Fibroblast of lung (primary cell): ENCODE results near the gene IRAK3. TPM values are rescaled to one million over a fixed set of nuclear protein-coding genes. Genes with fewer than 3 reads are reported as not detected.
"Not testable (repeated sequence)": the region's sequence is repeated elsewhere in the genome, so short reads cannot be mapped to it uniquely, and the experiment has no call there.

ENCODE experiments used
- DNase-seq, 2 donors: peaks; one replicate each; pipeline versions ENCODE4 v3.0.0 to v3.0.0-alpha.2; 2010; ENCODE audit warnings: low read depth in 2 of 2
- H2AFZ ChIP-seq: 2 replicates; pipeline ENCODE4 v1.5.1; 2012; ENCODE audit warnings: low read length, control low read depth, inconsistent platforms
- H3K27ac ChIP-seq: 2 replicates; pipeline ENCODE4 v1.5.1; 2011; ENCODE audit warnings: low read length, control low read depth; ENCODE audit not compliant: insufficient read depth
- H3K27me3 ChIP-seq: 2 replicates; pipeline ENCODE4 v1.5.1; 2011; ENCODE audit warnings: mild to moderate bottlenecking, low read length; ENCODE audit not compliant: control insufficient read depth, insufficient read depth
- H3K36me3 ChIP-seq: 2 replicates; pipeline ENCODE4 v1.5.1; 2011; ENCODE audit warnings: low read length; ENCODE audit not compliant: control insufficient read depth, insufficient read depth
- H3K4me1 ChIP-seq: 2 replicates; pipeline ENCODE4 v1.5.1; 2011; ENCODE audit warnings: low read length; ENCODE audit not compliant: control insufficient read depth, insufficient read depth; ENCODE audit errors: extremely low read depth
- H3K4me2 ChIP-seq: 2 replicates; pipeline ENCODE4 v1.5.1; 2011; ENCODE audit warnings: low read length, control low read depth; ENCODE audit not compliant: insufficient read depth; ENCODE audit errors: extremely low read depth
- H3K4me3 ChIP-seq, 4 experiments: fragments of 200-600 bp in 1 of 4; sonication (generic) in 1 of 4; replicated peaks in 1 of 4; 2 replicates each; pipeline ENCODE4 v1.5.1; 2011 to 2016; ENCODE audit warnings: low read length in 4 of 4, low read depth in 3 of 4, mild to moderate bottlenecking in 3 of 4, control low read depth in 2 of 4, inconsistent platforms in 1 of 4, mixed read lengths in 1 of 4; ENCODE audit not compliant: insufficient read depth in 1 of 4; ENCODE audit errors: control extremely low read depth in 1 of 4
- H3K79me2 ChIP-seq: 2 replicates; pipeline ENCODE4 v1.5.1; 2012; ENCODE audit warnings: mild to moderate bottlenecking, low read length, inconsistent platforms; ENCODE audit not compliant: control insufficient read depth, insufficient read depth
- H3K9ac ChIP-seq: 2 replicates; pipeline ENCODE4 v1.5.1; 2011; ENCODE audit warnings: mild to moderate bottlenecking, low read length, control low read depth; ENCODE audit not compliant: insufficient read depth
- H3K9me3 ChIP-seq: 2 replicates; pipeline ENCODE4 v1.5.1; 2012; ENCODE audit warnings: low read depth, low read length; ENCODE audit not compliant: control insufficient read depth, insufficient read depth
- H4K20me1 ChIP-seq: 2 replicates; pipeline ENCODE4 v1.5.1; 2011; ENCODE audit warnings: low read length; ENCODE audit not compliant: control insufficient read depth, insufficient read depth; ENCODE audit errors: extremely low read depth
- CTCF ChIP-seq, 2 donors: IDR thresholded peaks in 1 of 2; conservative IDR thresholded peaks in 1 of 2; 1 replicate in 1 of 2; 2 replicates in 1 of 2; pipeline ENCODE4 v1.5.1; 2011 to 2012; ENCODE audit warnings: low read length in 2 of 2, control low read depth in 1 of 2, inconsistent platforms in 1 of 2, low read depth in 1 of 2, mild to moderate bottlenecking in 1 of 2
- EZH2 ChIP-seq: IDR thresholded peaks from 2 replicates; pipeline ENCODE4 v1.5.1; 2012; ENCODE audit warnings: low read length, control low read depth, mild to moderate bottlenecking; ENCODE audit errors: missing control alignments
- polyA plus RNA-seq, 2 donors: library from polyadenylated mRNA; depleted of rRNA in 1 of 2; stranded (reverse) in 1 of 2; unstranded in 1 of 2; fragments of >200 nt; gene quantifications; 2 replicates each; pipeline ENCODE4 v1.2.1, GENCODE V29; 2011 to 2012; ENCODE audit warnings: missing spikeins in 1 of 2
- total RNA-seq: library from RNA; depleted of rRNA; stranded (reverse); fragments of >200 nt; gene quantifications from 2 replicates; pipeline ENCODE4 v1.2.1, GENCODE V29; 2014

The IRAK3 gene
- total and polyA plus RNA-seq, 2 donors (not counting 1 experiment from before 2014, with no cell fraction given) = 3.2 to 11.1 TPM

DNA sequence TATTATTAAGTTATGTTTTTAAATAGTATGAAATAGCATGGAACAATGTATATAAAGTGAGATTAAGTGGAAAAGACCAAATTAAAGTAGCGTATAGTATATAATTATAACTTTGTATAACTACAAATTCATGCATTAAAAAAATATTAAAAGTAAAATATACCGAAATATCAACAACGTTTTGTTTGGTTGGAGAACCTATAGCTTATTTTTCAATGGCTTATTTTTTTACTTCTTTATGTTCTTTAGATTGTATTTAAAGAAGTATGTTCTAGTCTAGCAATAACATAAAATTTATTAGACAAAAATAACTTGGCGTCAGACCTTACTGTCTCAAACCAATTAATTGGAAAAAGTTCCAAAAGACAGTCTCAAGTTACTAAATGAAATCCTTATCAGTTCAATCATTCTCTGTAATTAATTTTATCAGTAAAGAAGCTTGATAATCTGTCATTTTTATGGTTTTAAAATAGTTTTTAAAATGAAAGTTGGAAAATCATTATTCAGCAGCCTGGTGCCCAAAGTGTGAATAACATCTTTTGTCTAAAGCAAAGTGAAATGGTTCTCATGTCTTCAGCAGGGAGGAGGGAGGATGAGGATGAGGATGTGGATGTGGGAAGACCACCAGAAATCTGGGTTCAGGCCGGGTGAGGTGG is 46.7 kb downstream of the IRAK3 start:
- DNase-seq = peak in 1 of 2 donors; percentile 24
- H3K9me3 ChIP-seq = no peaks in the 10 kb centered on the region
- H3K27me3 ChIP-seq = no peaks in the 10 kb centered on the region
- H2AFZ ChIP-seq = no peak overlapping the region
- TF ChIP-seq EZH2 = no peak
- TF ChIP-seq CTCF (conservative IDR thresholded peaks at IDR 0.05 in 1 of 2, IDR thresholded peaks at IDR 0.05 in 1 of 2; ENCODE audit: low read depth in 1 of 2, low read length in 2 of 2) = peak in 1 of 2 donors; percentile 16
- H3K9ac ChIP-seq = no peak overlapping the region
- H3K4me1 ChIP-seq = no peaks in the 10 kb centered on the region
- no peaks in the 10 kb centered on the region for H3K79me2 ChIP-seq
- H3K36me3 ChIP-seq = no peaks in the 10 kb centered on the region
- peak overlapping the region; percentile 24 to 77 (median 50) for H3K4me3 ChIP-seq
- H3K4me2 ChIP-seq = peak overlapping the region; percentile 76
- no peak overlapping the region for H3K27ac ChIP-seq
- H4K20me1 ChIP-seq = no peaks in the 10 kb centered on the region

GRCh38 chr12:66236282-66236675 is 47.3 kb downstream of the IRAK3 start:
- H3K27me3 ChIP-seq, H3K9ac ChIP-seq, H3K4me1 ChIP-seq, DNase-seq, H4K20me1 ChIP-seq, H3K27ac ChIP-seq, H3K9me3 ChIP-seq, H2AFZ ChIP-seq, H3K36me3 ChIP-seq, H3K4me2 ChIP-seq, H3K79me2 ChIP-seq: not testable (repeated sequence)
- H3K4me3 ChIP-seq = peak overlapping the region in 2 of 4 experiments; percentile 64 to 77

GRCh38 chr12:66236969-66237368 is 48.0 kb downstream of the IRAK3 start:
- Histone ChIP-seq H3K79me2 (no peaks in the 10 kb centered on the region), H4K20me1 (no peaks in the 10 kb centered on the region), H2AFZ (no peak overlapping the region), H3K27me3 (no peaks in the 10 kb centered on the region), H3K36me3 (no peaks in the 10 kb centered on the region), H3K27ac (no peak overlapping the region), H3K4me3 (no peak overlapping the region), H3K9ac (no peak overlapping the region), H3K9me3 (no peaks in the 10 kb centered on the region), H3K4me1 (peaks cover 5% of the 10 kb centered on the region), H3K4me2 (no peak overlapping the region)
- TF ChIP-seq CTCF (conservative IDR thresholded peaks at IDR 0.05 in 1 of 2, IDR thresholded peaks at IDR 0.05 in 1 of 2; ENCODE audit: low read depth in 1 of 2, low read length in 2 of 2) (no peak), EZH2 (no peak)
- no peak for DNase-seq
